Adipocyte (in vitro differentiated cells): Measurements from ENCODE around the gene GOLGA3.
A peak's percentile ranks its signal among the peaks of the same experiment; 100 is the strongest.
"Not testable (repeated sequence)": the region's sequence is repeated elsewhere in the genome, so short reads cannot be mapped to it uniquely, and the experiment has no call there.

ENCODE experiments used
- DNase-seq: peaks from one replicate; pipeline ENCODE4 v3.0.0-alpha.2; 2015; ENCODE audit warnings: low read depth
- H3K27me3 ChIP-seq: replicated peaks from 2 replicates; pipeline ENCODE4 v1.7.0; 2013; ENCODE audit warnings: mild to moderate bottlenecking, low read length, moderate library complexity; ENCODE audit not compliant: control insufficient read depth, insufficient read depth
- H3K36me3 ChIP-seq: 2 replicates; pipeline ENCODE4 v1.7.0; 2013; ENCODE audit warnings: low read length, mild to moderate bottlenecking, moderate library complexity; ENCODE audit not compliant: control insufficient read depth, insufficient read depth, severe bottlenecking
- H3K4me1 ChIP-seq: 2 replicates; pipeline ENCODE4 v1.7.0; 2013; ENCODE audit warnings: mild to moderate bottlenecking, low read length, moderate library complexity; ENCODE audit not compliant: control insufficient read depth, insufficient read depth
- H3K4me3 ChIP-seq: 2 replicates; pipeline ENCODE4 v1.7.0; 2013; ENCODE audit warnings: mild to moderate bottlenecking, low read length, moderate library complexity
- H3K9ac ChIP-seq: 2 replicates; pipeline ENCODE4 v1.7.0; 2013; ENCODE audit warnings: mild to moderate bottlenecking, low read length, moderate library complexity
- H3K9me3 ChIP-seq: 2 replicates; pipeline ENCODE4 v1.7.0; 2013; ENCODE audit warnings: mild to moderate bottlenecking, low read length, moderate library complexity; ENCODE audit not compliant: control insufficient read depth

GOLGA3 gene

GRCh38 chr12:132807295-132808092 lies 21.2 kb downstream of the GOLGA3 start:
- H3K36me3 ChIP-seq, result peaks cover 74% of the 10 kb centered on the region
- no peaks in the 10 kb centered on the region for H3K27me3 ChIP-seq

DNA sequence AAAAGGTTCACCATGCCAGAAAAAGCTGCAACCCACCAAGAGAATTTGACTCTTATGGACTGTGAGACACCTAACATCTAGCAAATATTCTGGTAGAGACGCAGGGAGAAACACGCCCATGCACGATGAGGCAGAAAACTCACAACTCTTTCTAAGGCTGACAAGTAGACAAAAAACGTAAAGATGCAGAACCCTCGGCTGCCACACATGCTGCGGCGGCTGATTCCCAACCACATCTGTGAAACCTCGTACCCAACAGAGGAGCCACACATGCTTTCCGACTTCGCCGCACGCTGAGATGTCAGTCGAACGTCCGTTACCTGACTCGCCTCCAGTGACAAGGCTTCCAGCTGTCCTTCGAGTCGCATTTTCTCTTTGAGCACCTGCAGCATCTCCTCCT lies 21.8 kb downstream of the GOLGA3 start:
- no peak overlapping the region for H3K9ac ChIP-seq
- H3K4me3 ChIP-seq, result no peak overlapping the region
- no peaks in the 10 kb centered on the region for H3K27me3 ChIP-seq
- H3K36me3 ChIP-seq, result peaks cover 73% of the 10 kb centered on the region
- no peaks in the 10 kb centered on the region for H3K9me3 ChIP-seq
- DNase-seq, result no peak
- peaks cover 13% of the 10 kb centered on the region for H3K4me1 ChIP-seq

More at GRCh38 chr12:132807295-132808092, 21.2 kb downstream of the GOLGA3 start:
- H3K4me1 ChIP-seq, result peaks cover 13% of the 10 kb centered on the region
- no peak overlapping the region for H3K9ac ChIP-seq
- no peaks in the 10 kb centered on the region for H3K9me3 ChIP-seq
- no peak for DNase-seq
- H3K4me3 ChIP-seq, result no peak overlapping the region

GRCh38 chr12:132804426-132804861 lies 24.2 kb downstream of the GOLGA3 start:
- DNase-seq, result no peak

GRCh38 chr12:132803888-132804287 lies 24.8 kb downstream of the GOLGA3 start:
- Histone ChIP-seq H3K4me1 (peaks cover 13% of the 10 kb centered on the region), H3K4me3 (no peak overlapping the region), H3K9ac (peak overlapping the region; percentile 8), H3K27me3 (no peaks in the 10 kb centered on the region), H3K9me3 (no peaks in the 10 kb centered on the region), H3K36me3 (peaks cover 86% of the 10 kb centered on the region)
- no peak for DNase-seq

More at GRCh38 chr12:132804426-132804861, 24.2 kb downstream of the GOLGA3 start:
- Histone ChIP-seq H3K4me3 (no peak overlapping the region), H3K27me3 (no peaks in the 10 kb centered on the region), H3K9me3 (no peaks in the 10 kb centered on the region), H3K9ac (peak overlapping the region; percentile 8), H3K4me1 (peaks cover 13% of the 10 kb centered on the region), H3K36me3 (peaks cover 81% of the 10 kb centered on the region)

- DNase-seq, result no peak
- peaks cover 87% of the 10 kb centered on the region for H3K36me3 ChIP-seq
- no peaks in the 10 kb centered on the region for H3K9me3 ChIP-seq
These were observed 25.5 kb downstream of the GOLGA3 start for GRCh38 chr12:132803125-132803524.

GRCh38 chr12:132801741-132802140 lies 26.9 kb downstream of the GOLGA3 start:
- Histone ChIP-seq H3K36me3 (peaks cover 89% of the 10 kb centered on the region), H3K4me3 (no peak overlapping the region), H3K9ac (no peak overlapping the region), H3K4me1 (peaks cover 13% of the 10 kb centered on the region), H3K27me3 (no peaks in the 10 kb centered on the region), H3K9me3 (no peaks in the 10 kb centered on the region)
- no peak for DNase-seq

More at GRCh38 chr12:132803125-132803524, 25.5 kb downstream of the GOLGA3 start:
- Histone ChIP-seq H3K9ac (no peak overlapping the region), H3K27me3 (no peaks in the 10 kb centered on the region), H3K4me3 (no peak overlapping the region), H3K4me1 (peaks cover 13% of the 10 kb centered on the region)

- no peak overlapping the region for H3K4me3 ChIP-seq
These were observed 29.8 kb downstream of the GOLGA3 start for GRCh38 chr12:132798836-132799235.

DNA sequence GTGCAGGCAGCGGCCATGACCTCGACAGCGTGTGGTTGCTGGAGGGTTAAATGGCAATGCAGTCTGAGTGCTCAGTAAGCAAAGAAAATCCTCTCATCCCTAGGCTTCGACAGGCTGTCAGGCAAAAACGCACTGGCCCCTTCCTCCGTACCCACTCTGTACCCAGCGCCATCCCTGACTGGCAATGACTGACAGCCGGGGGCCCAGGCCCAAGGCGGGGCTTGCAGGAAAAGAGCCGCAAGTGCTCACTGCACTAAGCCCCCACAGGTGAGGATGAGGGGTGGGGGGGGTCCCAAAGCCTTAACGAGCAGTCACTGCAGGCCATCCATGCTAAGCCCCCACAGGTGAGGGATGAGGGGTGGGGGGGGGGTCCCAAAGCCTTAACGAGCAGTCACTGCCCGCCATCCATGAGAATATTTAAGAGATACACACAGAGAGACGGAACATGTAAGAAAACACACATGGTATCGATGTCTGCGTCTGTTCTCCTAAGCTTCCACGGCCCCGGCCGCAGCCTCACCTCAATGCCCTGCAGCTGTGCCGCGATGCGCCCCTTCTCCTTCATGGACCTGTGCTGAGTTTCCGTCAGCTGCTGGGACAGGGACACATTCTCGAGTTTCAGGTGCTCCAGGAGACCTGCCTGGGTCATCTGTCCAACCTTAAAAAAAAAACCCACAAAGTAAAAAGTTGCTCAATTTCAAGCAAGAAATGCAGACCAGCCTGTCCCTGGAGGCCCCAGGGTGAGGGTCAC lies 30.7 kb downstream of the GOLGA3 start:
- no peak for DNase-seq
- Histone ChIP-seq H3K27me3 (no peaks in the 10 kb centered on the region), H3K9me3 (no peaks in the 10 kb centered on the region), H3K4me3 (no peak overlapping the region), H3K36me3 (peaks cover 91% of the 10 kb centered on the region), H3K4me1 (no peaks in the 10 kb centered on the region), H3K9ac (no peak overlapping the region)

More at GRCh38 chr12:132798836-132799235, 29.8 kb downstream of the GOLGA3 start:
- Histone ChIP-seq H3K27me3 (no peaks in the 10 kb centered on the region), H3K9ac (no peak overlapping the region), H3K9me3 (no peaks in the 10 kb centered on the region), H3K4me1 (peaks cover 4% of the 10 kb centered on the region), H3K36me3 (peaks cover 96% of the 10 kb centered on the region)
- DNase-seq, result no peak

DNA sequence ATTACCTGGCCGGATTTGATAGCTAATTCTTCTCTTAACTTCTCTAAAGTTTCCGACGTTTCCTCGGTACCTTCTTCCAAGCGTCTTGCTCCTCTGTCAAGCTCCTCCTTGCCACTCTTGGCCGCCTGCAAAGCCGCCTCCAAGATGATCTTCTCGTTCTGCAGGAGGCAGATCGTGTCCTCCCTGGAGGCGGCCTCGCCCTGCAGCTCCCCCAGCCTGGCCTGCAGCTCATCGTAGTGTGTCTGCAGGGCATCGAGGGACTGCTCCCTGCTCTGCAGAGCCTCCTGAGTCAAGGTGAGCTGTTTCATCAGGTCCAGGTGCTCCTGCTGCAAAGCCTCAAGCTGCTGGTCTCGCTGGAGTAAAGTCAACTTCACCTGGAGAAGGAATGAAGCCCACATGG lies 32.8 kb downstream of the GOLGA3 start:
- Histone ChIP-seq H3K36me3 (peaks cover 88% of the 10 kb centered on the region), H3K27me3 (no peaks in the 10 kb centered on the region), H3K9ac (no peak overlapping the region), H3K4me1 (no peaks in the 10 kb centered on the region), H3K9me3 (no peaks in the 10 kb centered on the region), H3K4me3 (no peak overlapping the region)
- DNase-seq, result no peak

- not testable (repeated sequence) for H3K9ac ChIP-seq, H3K27me3 ChIP-seq, DNase-seq, H3K4me1 ChIP-seq, H3K4me3 ChIP-seq, H3K9me3 ChIP-seq
- H3K36me3 ChIP-seq, result peaks cover 75% of the 10 kb centered on the region
These were observed 36.7 kb downstream of the GOLGA3 start for GRCh38 chr12:132791940-132792339.

- Histone ChIP-seq H3K4me1 (no peaks in the 10 kb centered on the region), H3K27me3 (no peaks in the 10 kb centered on the region), H3K4me3 (no peak overlapping the region), H3K36me3 (peaks cover 70% of the 10 kb centered on the region), H3K9ac (no peak overlapping the region), H3K9me3 (no peaks in the 10 kb centered on the region)
- no peak for DNase-seq
These were observed 39.6 kb downstream of the GOLGA3 start for GRCh38 chr12:132789099-132789471.
